ENCODE data around the gene RPL35A. TPM values are rescaled to one million over a fixed set of nuclear protein-coding genes. Genes with fewer than 3 reads are reported as not detected.
"Not testable (repeated sequence)": the region's sequence is repeated elsewhere in the genome, so short reads cannot be mapped to it uniquely, and the experiment has no call there.

The RPL35A gene
- total RNA-seq, 1 experiment from 2014 or later, result 1,563 TPM

- no peak overlapping the region for H3K4ac ChIP-seq (ENCODE audit: low read depth, low read length)
- no peak overlapping the region for H3K4me3 Mint-ChIP-seq
- no CpG with 5 or more reads among the region's 12 CpGs for WGBS (ENCODE audit: extremely low coverage, insufficient read length, low lambda C conversion rate)
- no peaks in the 10 kb centered on the region for H3K79me2 ChIP-seq (ENCODE audit: insufficient read depth, low read length)
- H2BK12ac ChIP-seq (ENCODE audit: insufficient read length, low read depth, low read length), result no peak overlapping the region
- H2BK20ac ChIP-seq (ENCODE audit: low read depth, low read length, poor library complexity, severe bottlenecking), result no peak overlapping the region
- no peak overlapping the region for H3K23ac ChIP-seq (ENCODE audit: insufficient read length, low read depth, low read length)
- H3K14ac ChIP-seq (ENCODE audit: insufficient read depth, low read length), result no peak overlapping the region
- no peaks in the 10 kb centered on the region for H3K23me2 ChIP-seq (ENCODE audit: insufficient read length, low read depth, low read length, poor library complexity, severe bottlenecking)
- no peak overlapping the region for H3K9ac ChIP-seq (ENCODE audit: extremely low read depth, insufficient read length, low read length)
- no peak overlapping the region for H3T11ph ChIP-seq (ENCODE audit: low read length)
- no peak overlapping the region for H3K27ac Mint-ChIP-seq
- H3K27me3 ChIP-seq (ENCODE audit: insufficient read depth, low read length), result no peaks in the 10 kb centered on the region
- H2AK5ac ChIP-seq (ENCODE audit: insufficient read length, low read length), result no peak overlapping the region
- H3K36me3 Mint-ChIP-seq (ENCODE audit: insufficient read depth in 1 of 3, low read depth in 3 of 3), result no peaks in the 10 kb centered on the region; a peak in 1 of 7 replicates
- no peaks in the 10 kb centered on the region for H3K79me1 ChIP-seq (ENCODE audit: insufficient read depth, low read depth, low read length, poor library complexity, severe bottlenecking)
- no peaks in the 10 kb centered on the region for H4K20me1 ChIP-seq (ENCODE audit: control insufficient read depth, insufficient read depth, insufficient read length)
- H2BK120ac ChIP-seq (ENCODE audit: low read depth, low read length, poor library complexity, severe bottlenecking), result no peak overlapping the region
- H4K5ac ChIP-seq (ENCODE audit: insufficient read length, low read depth, low read length), result no peak overlapping the region
- H3K9me3 Mint-ChIP-seq, result no peaks in the 10 kb centered on the region
- H4K91ac ChIP-seq (ENCODE audit: insufficient read length, low read depth, low read length), result no peak overlapping the region
- no peak overlapping the region for H3K56ac ChIP-seq (ENCODE audit: insufficient read length, low read depth, low read length)
- no peak for TF ChIP-seq CTCF (conservative IDR thresholded peaks at IDR 0.05)
- H3K4me1 Mint-ChIP-seq, result peaks cover 16 to 17% of the 10 kb centered on the region in 2 experiments
- peaks cover 3% of the 10 kb centered on the region; the same call in 1 of the 2 replicates for H3K4me1 ChIP-seq (ENCODE audit: insufficient read depth, low read length)
- H3K27me3 Mint-ChIP-seq (ENCODE audit: low read depth), result no peaks in the 10 kb centered on the region
- H2BK15ac ChIP-seq (ENCODE audit: low read depth, low read length), result no peak overlapping the region
- no peak overlapping the region for H4K8ac ChIP-seq (replicated peaks; ENCODE audit: insufficient read length, low read depth, low read length)
- H3K9me3 ChIP-seq (ENCODE audit: control insufficient read depth, low read depth, low read length), result no peaks in the 10 kb centered on the region
- H2AFZ ChIP-seq (ENCODE audit: low read length), result no peak overlapping the region
- no peak overlapping the region for H3K18ac ChIP-seq (ENCODE audit: insufficient read length, low read depth, low read length)
- H3K4me2 ChIP-seq (ENCODE audit: insufficient read depth, insufficient read length, low read length), result no peak overlapping the region
- DNase-seq, result no peak
- H3K27ac ChIP-seq (ENCODE audit: insufficient read length, low read depth, low read length), result no peak overlapping the region
- H2BK5ac ChIP-seq (ENCODE audit: insufficient read length, low read length), result no peak overlapping the region
Observed at GRCh38 chr3:197913641-197914380, 36.2 kb upstream of the RPL35A start.

GRCh38 chr3:197921429-197922275 is 28.3 kb upstream of the RPL35A start:
- WGBS (ENCODE audit: extremely low coverage, insufficient read length, low lambda C conversion rate), result no CpG with 5 or more reads among the region's 24 CpGs
- H4K8ac ChIP-seq (replicated peaks; ENCODE audit: insufficient read length, low read depth, low read length); H3K27ac ChIP-seq (ENCODE audit: insufficient read length, low read depth, low read length); H3K9ac ChIP-seq (ENCODE audit: extremely low read depth, insufficient read length, low read length); H3K23ac ChIP-seq (ENCODE audit: insufficient read length, low read depth, low read length); H3K56ac ChIP-seq (ENCODE audit: insufficient read length, low read depth, low read length); H3K79me2 ChIP-seq (ENCODE audit: insufficient read depth, low read length); H3K36me3 Mint-ChIP-seq (ENCODE audit: insufficient read depth in 1 of 3, low read depth in 3 of 3); H2BK20ac ChIP-seq (ENCODE audit: low read depth, low read length, poor library complexity, severe bottlenecking); H2AK5ac ChIP-seq (ENCODE audit: insufficient read length, low read length); H3K4me1 Mint-ChIP-seq; H3K4ac ChIP-seq (ENCODE audit: low read depth, low read length); H3K27me3 ChIP-seq (ENCODE audit: insufficient read depth, low read length); H4K5ac ChIP-seq (ENCODE audit: insufficient read length, low read depth, low read length); H4K91ac ChIP-seq (ENCODE audit: insufficient read length, low read depth, low read length); H2BK120ac ChIP-seq (ENCODE audit: low read depth, low read length, poor library complexity, severe bottlenecking); H3K27me3 Mint-ChIP-seq (ENCODE audit: low read depth); H3K9me3 ChIP-seq (ENCODE audit: control insufficient read depth, low read depth, low read length); H3K27ac Mint-ChIP-seq; H3K14ac ChIP-seq (ENCODE audit: insufficient read depth, low read length); H3K9me3 Mint-ChIP-seq; H3K4me3 Mint-ChIP-seq; H3K18ac ChIP-seq (ENCODE audit: insufficient read length, low read depth, low read length); DNase-seq; H4K20me1 ChIP-seq (ENCODE audit: control insufficient read depth, insufficient read depth, insufficient read length); H2BK15ac ChIP-seq (ENCODE audit: low read depth, low read length); H3T11ph ChIP-seq (ENCODE audit: low read length); H3K23me2 ChIP-seq (ENCODE audit: insufficient read length, low read depth, low read length, poor library complexity, severe bottlenecking); H2BK5ac ChIP-seq (ENCODE audit: insufficient read length, low read length); H3K4me1 ChIP-seq (ENCODE audit: insufficient read depth, low read length); H2AFZ ChIP-seq (ENCODE audit: low read length); H2BK12ac ChIP-seq (ENCODE audit: insufficient read length, low read depth, low read length); H3K79me1 ChIP-seq (ENCODE audit: insufficient read depth, low read depth, low read length, poor library complexity, severe bottlenecking); H3K4me2 ChIP-seq (ENCODE audit: insufficient read depth, insufficient read length, low read length): not testable (repeated sequence)
